ENCODE results near the gene DYNLT2. TPM values are rescaled to one million over a fixed set of nuclear protein-coding genes. Genes with fewer than 3 reads are reported as not detected.

DYNLT2 gene
- total RNA-seq, 1 donor from 2014 or later, result 2.5 TPM

DNA sequence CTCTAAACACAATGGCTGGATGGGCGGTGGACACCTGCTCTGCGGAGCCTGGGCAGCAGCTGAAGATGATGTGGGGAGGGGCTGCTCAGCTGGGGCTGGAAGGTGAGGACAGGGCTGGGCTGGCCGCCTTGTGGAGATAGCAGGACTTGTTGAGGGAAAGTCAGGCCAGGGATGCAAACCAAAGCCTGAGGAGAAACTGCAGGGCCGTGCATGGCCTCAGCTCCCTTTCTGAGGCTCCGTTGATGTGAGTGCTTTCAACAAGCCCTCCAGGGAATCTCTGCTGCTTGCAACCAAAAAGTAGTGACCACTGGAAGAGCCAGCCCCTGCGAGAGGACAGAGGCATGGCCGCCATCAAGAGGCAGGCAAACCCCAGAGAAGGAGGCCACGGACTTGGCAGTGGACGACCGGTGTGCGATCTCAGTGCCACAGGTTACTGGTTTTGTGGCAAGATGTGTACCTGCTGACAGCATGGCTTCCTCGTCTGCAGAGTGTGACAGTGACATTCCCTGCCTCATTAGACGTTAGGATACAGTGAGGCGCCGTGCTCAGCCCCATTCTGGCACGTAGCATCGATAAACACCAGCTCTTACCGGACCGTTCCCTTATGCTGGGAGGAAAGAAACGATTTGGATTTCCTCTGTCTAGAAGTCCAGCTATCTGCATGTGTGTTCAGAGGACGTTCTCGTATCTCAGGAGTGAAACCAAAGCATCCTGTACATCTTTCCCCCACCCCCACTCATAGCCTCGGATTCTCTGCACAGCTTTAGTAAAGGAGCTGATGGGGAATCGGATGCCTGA is 38.0 kb upstream of the DYNLT2 start:
- peak overlapping the region; percentile 54 for H3K4me3 ChIP-seq (ENCODE audit: low read depth, low read length)
- TF ChIP-seq, protein P1, sequence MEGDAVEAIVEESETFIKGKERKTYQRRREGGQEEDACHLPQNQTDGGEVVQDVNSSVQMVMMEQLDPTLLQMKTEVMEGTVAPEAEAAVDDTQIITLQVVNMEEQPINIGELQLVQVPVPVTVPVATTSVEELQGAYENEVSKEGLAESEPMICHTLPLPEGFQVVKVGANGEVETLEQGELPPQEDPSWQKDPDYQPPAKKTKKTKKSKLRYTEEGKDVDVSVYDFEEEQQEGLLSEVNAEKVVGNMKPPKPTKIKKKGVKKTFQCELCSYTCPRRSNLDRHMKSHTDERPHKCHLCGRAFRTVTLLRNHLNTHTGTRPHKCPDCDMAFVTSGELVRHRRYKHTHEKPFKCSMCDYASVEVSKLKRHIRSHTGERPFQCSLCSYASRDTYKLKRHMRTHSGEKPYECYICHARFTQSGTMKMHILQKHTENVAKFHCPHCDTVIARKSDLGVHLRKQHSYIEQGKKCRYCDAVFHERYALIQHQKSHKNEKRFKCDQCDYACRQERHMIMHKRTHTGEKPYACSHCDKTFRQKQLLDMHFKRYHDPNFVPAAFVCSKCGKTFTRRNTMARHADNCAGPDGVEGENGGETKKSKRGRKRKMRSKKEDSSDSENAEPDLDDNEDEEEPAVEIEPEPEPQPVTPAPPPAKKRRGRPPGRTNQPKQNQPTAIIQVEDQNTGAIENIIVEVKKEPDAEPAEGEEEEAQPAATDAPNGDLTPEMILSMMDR (conservative IDR thresholded peaks at IDR 0.05; ENCODE audit: low read depth, low read length), result no peak
- DNase-seq (ENCODE audit: low read depth), result no peak

DNA sequence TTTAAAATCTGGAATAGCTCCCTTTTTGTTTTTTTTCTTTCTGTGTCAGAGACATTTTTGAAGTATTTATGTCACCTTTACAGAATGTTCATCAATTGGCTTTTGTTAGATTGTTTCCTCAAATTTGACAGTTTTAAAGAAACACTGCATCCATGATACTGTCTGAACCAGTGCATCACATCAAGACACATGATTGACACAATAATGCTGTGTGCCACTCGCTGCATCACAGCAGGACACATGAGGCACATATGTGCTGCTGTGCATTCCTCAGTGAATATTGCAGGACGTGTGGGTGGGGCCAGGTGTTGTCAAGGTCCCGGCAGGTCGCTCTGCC is 37.4 kb upstream of the DYNLT2 start:
- H3K4me3 ChIP-seq (ENCODE audit: low read depth, low read length), result no peak overlapping the region

DNA sequence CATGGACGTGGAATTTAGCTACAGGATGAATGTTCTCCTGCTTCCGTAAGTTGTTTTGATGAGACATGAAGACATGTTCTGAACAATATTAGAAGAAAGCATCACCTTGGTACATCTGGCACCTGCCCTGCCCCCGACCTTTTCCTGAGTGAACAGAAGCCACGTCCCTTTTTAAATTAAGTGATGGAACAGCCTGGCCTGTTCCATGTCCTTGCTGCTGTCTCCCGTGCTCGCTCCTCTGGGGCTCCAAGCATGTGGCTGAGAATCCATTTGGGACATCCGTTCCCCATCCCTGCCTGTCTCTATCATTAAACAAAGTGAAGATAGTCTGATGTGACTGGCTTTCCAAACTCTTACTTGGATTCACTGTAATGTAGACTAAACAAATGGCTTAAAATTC is 36.4 kb upstream of the DYNLT2 start:
- TF ChIP-seq, protein P1 (conservative IDR thresholded peaks at IDR 0.05; ENCODE audit: low read depth, low read length), result no peak
- no peak for DNase-seq (ENCODE audit: low read depth)
- no peak overlapping the region for H3K4me3 ChIP-seq (ENCODE audit: low read depth, low read length)

More for the DNA sequence above, 37.4 kb upstream of the DYNLT2 start:
- TF ChIP-seq, protein P1 (conservative IDR thresholded peaks at IDR 0.05; ENCODE audit: low read depth, low read length), result no peak
- no peak for DNase-seq (ENCODE audit: low read depth)

DNA sequence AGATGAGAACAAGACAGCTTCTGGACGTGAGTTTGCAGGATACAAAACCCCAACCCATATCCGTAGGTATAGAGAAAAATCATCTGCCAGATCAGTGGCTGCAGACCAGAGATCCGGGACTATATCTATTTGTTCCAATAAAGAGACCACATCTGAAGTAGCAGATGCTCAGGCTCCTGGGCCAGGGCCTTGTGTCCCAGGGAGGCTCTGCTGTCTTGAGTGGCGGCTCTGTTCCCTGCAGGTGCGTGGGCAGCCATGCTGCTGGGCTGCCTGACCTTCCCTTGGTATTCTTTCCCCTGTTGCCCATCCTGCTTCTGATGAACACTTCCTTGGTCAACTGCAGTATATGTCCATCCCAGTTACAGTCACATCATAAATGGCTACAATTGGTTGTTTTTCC is 35.0 kb upstream of the DYNLT2 start:
- TF ChIP-seq, protein P1 (conservative IDR thresholded peaks at IDR 0.05; ENCODE audit: low read depth, low read length), result no peak
- no peak overlapping the region for H3K4me3 ChIP-seq (ENCODE audit: low read depth, low read length)
- no peak for DNase-seq (ENCODE audit: low read depth)

DNA sequence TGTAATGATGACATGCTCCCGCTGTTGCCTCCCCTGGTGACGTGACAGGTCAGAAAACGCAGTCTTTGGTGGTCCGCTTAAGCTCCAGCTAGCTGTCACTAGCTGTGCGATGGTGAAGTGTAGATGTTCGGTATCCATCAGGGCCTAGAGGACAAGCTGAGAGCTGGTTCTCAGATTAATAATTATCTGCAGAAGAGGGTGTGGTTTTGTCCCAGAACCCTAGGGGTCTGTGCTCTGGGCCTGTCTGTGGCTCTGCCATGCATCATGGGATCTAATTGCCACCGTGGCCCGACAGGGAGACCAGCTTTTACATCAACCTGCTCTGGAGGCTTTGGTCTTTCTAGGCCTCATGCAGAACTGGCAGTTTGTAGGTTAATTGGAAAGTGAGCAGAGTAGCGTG is 34.2 kb upstream of the DYNLT2 start:
- no peak for DNase-seq (ENCODE audit: low read depth)
- no peak overlapping the region for H3K4me3 ChIP-seq (ENCODE audit: low read depth, low read length)
- TF ChIP-seq, protein P1 (conservative IDR thresholded peaks at IDR 0.05; ENCODE audit: low read depth, low read length), result no peak

DNA sequence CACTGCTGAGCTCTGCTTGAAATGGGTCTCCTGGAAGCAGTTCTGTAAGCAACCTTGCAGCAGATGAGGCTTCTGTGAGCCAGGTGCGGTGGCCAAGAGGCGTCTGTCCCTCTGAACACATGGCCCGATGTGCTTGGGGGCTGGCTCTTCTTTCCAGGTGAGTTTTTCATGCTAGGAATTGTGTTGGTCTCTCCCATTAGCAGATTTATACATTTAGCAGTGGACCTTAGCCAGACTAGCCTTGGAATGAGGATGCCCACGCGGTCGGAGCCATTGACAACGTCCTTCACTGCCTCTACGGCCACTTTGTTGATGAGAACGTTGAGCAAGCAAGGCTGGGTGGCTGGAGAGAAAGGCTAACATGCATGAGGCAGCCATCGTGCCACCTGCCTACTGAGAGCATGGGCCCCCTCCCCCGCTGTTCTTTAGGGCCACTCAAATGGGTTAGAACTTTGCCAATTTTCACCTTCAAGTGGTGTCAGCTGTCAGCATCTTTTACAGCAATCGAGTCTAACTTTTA is 33.5 kb upstream of the DYNLT2 start:
- TF ChIP-seq, protein P1 (conservative IDR thresholded peaks at IDR 0.05; ENCODE audit: low read depth, low read length), result no peak
- DNase-seq (ENCODE audit: low read depth), result no peak
- no peak overlapping the region for H3K4me3 ChIP-seq (ENCODE audit: low read depth, low read length)

Measured in epithelial cell of proximal tubule (primary cell).